ENCODE measurements around the gene HMSD. TPM values are rescaled to one million over a fixed set of nuclear protein-coding genes. Genes with fewer than 3 reads are reported as not detected.

HMSD gene
- total RNA-seq, 4 donors from 2014 or later: 0.18 to 0.19 TPM; not detected in 2

GRCh38 chr18:63971320-63972001 lies 22.4 kb downstream of the HMSD start:
- 56% methylated on average over 13 of the region's 13 CpGs for WGBS, 2 donors
- intact Hi-C loops (cut with DNase I): no loop called here
- H3K4me1 ChIP-seq: peaks cover 4 to 19% (median 10%) of the 10 kb centered on the region in 3 donors
- no peaks in the 10 kb centered on the region for H3K27me3 ChIP-seq
- H3K9me3 ChIP-seq: no peaks in the 10 kb centered on the region
- peak overlapping the region; percentile 98 to 100 (median 99) for H3K27ac ChIP-seq
- H3K36me3 ChIP-seq: no peaks in the 10 kb centered on the region
- no peak for TF ChIP-seq POLR2A (IDR thresholded peaks at IDR 0.05)
- TF ChIP-seq CTCF (IDR thresholded peaks at IDR 0.05): no peak
- H3K4me3 ChIP-seq: peak overlapping the region; percentile 63 to 98 (median 88)
- DNase-seq: no peak

- Histone ChIP-seq H3K9me3 (no peaks in the 10 kb centered on the region), H3K27ac (peak overlapping the region in 2 of 4 donors; percentile 98 to 99), H3K4me3 (no peak overlapping the region), H3K27me3 (no peaks in the 10 kb centered on the region), H3K36me3 (no peaks in the 10 kb centered on the region), H3K4me1 (peaks cover 4 to 19% (median 10%) of the 10 kb centered on the region in 3 donors)
- no peak for DNase-seq
- 79 to 83% methylated on average over 5 of the region's 5 CpGs for WGBS, 2 donors
- TF ChIP-seq POLR2A (IDR thresholded peaks at IDR 0.05) (no peak), CTCF (IDR thresholded peaks at IDR 0.05) (no peak)
- intact Hi-C loops (cut with DNase I): no loop called here
These were observed 22.9 kb downstream of the HMSD start for GRCh38 chr18:63972002-63972376.

GRCh38 chr18:63974991-63975390 lies 25.9 kb downstream of the HMSD start:
- no peak overlapping the region for H3K27ac ChIP-seq
- TF ChIP-seq POLR2A (IDR thresholded peaks at IDR 0.05): no peak
- peak in 4 of 6 experiments; percentile 11 to 43 (median 32) for TF ChIP-seq CTCF (IDR thresholded peaks at IDR 0.05)
- peaks cover 0 to 2% (median 0%) of the 10 kb centered on the region in 3 donors for H3K36me3 ChIP-seq
- intact Hi-C loops (cut with DNase I): no loop called here
- H3K27me3 ChIP-seq: no peaks in the 10 kb centered on the region
- H3K9me3 ChIP-seq: no peaks in the 10 kb centered on the region
- DNase-seq: no peak
- H3K4me3 ChIP-seq: no peak overlapping the region
- WGBS, 2 donors: 19 to 29% methylated on average over 2 of the region's 2 CpGs
- peaks cover 5 to 24% (median 10%) of the 10 kb centered on the region in 3 donors for H3K4me1 ChIP-seq

- Histone ChIP-seq H3K27me3 (no peaks in the 10 kb centered on the region), H3K9me3 (no peaks in the 10 kb centered on the region), H3K27ac (no peak overlapping the region), H3K4me3 (no peak overlapping the region), H3K36me3 (peaks cover 0 to 8% (median 0%) of the 10 kb centered on the region in 3 donors), H3K4me1 (peaks cover 5 to 25% (median 12%) of the 10 kb centered on the region in 3 donors)
- no peak for TF ChIP-seq CTCF (IDR thresholded peaks at IDR 0.05)
- TF ChIP-seq POLR2A (IDR thresholded peaks at IDR 0.05): no peak
- DNase-seq: no peak
- WGBS, 2 donors: 73 to 75% methylated on average over 3 of the region's 3 CpGs
- intact Hi-C loops (cut with DNase I): no loop called here
These were observed 26.5 kb downstream of the HMSD start for GRCh38 chr18:63975628-63976027.

GRCh38 chr18:63977040-63977439 lies 27.9 kb downstream of the HMSD start:
- H3K9me3 ChIP-seq: no peaks in the 10 kb centered on the region
- TF ChIP-seq CTCF (IDR thresholded peaks at IDR 0.05) (no peak), POLR2A (IDR thresholded peaks at IDR 0.05) (no peak)
- intact Hi-C loops (cut with DNase I): no loop called here
- WGBS, 2 donors: 84 to 85% methylated on average over 2 to 3 of the region's 3 CpGs
- DNase-seq: no peak
- no peak overlapping the region for H3K27ac ChIP-seq
- H3K4me1 ChIP-seq: peaks cover 5 to 14% (median 7%) of the 10 kb centered on the region in 3 donors
- H3K27me3 ChIP-seq: no peaks in the 10 kb centered on the region
- H3K36me3 ChIP-seq: peaks cover 2 to 22% (median 5%) of the 10 kb centered on the region in 3 donors
- H3K4me3 ChIP-seq: no peak overlapping the region
